NB4 (cell line): ENCODE measurements around the gene ZNF692.

Source experiments
- CTCF ChIP-seq: IDR thresholded peaks from one replicate; pipeline ENCODE4 v1.5.1; 2012; ENCODE audit warnings: low read depth, low read length
- MAX ChIP-seq: IDR thresholded peaks from 2 replicates; pipeline ENCODE4 v1.6.1; 2011; ENCODE audit warnings: low read depth, low read length
- MYC ChIP-seq: IDR thresholded peaks from 2 replicates; pipeline ENCODE4 v1.6.1; 2011; ENCODE audit warnings: low read depth, low read length

- no peak for TF ChIP-seq CTCF
- no peak for TF ChIP-seq MAX
- no peak for TF ChIP-seq MYC
Measured at GRCh38 chr1:248831842-248832241, 27.0 kb downstream of the ZNF692 start.
